Measurements from ENCODE around the gene CDHR5.

DNA sequence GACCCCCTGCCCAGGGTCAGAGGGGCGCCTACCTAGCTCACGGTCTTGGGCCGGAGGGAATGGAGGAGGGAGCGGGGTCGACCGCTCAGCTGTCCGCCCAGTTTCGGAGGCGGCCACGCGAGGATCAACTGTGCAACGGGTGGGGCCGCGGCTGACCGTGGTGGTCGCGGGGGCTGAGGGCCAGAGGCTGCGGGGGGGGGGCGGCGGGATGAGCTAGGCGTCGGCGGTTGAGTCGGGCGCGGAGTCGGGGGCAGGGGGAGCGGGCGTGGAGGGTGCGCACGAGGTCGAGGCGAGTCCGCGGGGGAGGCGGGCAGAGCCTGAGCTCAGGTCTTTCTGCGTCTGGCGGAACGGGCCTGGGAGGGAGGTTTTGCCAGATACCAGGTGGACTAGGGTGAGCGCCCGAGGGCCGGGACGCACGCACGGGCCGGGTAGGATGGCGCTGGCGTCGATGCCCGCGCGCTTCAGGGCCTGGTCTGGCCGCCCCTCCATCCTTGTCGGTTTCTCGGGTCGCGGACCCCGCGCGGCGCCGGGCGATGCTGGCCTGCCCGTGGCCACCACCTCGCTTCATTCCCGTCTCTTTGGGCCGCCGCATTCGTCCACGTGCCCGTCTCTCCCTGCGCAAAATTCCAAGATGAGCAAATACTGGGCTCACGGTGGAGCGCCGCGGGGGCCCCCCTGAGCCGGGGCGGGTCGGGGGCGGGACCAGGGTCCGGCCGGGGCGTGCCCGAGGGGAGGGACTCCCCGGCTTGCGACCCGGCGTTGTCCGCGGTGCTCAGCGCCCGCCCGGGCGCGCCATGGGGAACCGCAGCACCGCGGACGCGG lies 12.0 kb upstream of the CDHR5 start, which contains the start of gene DRD4:
- TF ChIP-seq, protein P1, sequence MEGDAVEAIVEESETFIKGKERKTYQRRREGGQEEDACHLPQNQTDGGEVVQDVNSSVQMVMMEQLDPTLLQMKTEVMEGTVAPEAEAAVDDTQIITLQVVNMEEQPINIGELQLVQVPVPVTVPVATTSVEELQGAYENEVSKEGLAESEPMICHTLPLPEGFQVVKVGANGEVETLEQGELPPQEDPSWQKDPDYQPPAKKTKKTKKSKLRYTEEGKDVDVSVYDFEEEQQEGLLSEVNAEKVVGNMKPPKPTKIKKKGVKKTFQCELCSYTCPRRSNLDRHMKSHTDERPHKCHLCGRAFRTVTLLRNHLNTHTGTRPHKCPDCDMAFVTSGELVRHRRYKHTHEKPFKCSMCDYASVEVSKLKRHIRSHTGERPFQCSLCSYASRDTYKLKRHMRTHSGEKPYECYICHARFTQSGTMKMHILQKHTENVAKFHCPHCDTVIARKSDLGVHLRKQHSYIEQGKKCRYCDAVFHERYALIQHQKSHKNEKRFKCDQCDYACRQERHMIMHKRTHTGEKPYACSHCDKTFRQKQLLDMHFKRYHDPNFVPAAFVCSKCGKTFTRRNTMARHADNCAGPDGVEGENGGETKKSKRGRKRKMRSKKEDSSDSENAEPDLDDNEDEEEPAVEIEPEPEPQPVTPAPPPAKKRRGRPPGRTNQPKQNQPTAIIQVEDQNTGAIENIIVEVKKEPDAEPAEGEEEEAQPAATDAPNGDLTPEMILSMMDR (IDR thresholded peaks at IDR 0.05): no peak
- no peak for TF ChIP-seq POLR2A (IDR thresholded peaks at IDR 0.05)
